GM19099 (cell line): ENCODE results near the gene FBXW11.

Experiments used
- POLR2A ChIP-seq: IDR thresholded peaks from 3 replicates; pipeline ENCODE4 v1.6.1; 2011; ENCODE audit warnings: low read depth; ENCODE audit not compliant: insufficient read length; ENCODE audit errors: extremely low read depth

Gene FBXW11

GRCh38 chr5:172002840-172003512 is 3.5 kb downstream of the FBXW11 start:
- TF ChIP-seq POLR2A: no peak

GRCh38 chr5:172002310-172002709 is 4.1 kb downstream of the FBXW11 start:
- TF ChIP-seq POLR2A: no peak

GRCh38 chr5:171999877-172000276 is 6.6 kb downstream of the FBXW11 start:
- no peak for TF ChIP-seq POLR2A

GRCh38 chr5:171999100-171999499 is 7.3 kb downstream of the FBXW11 start:
- no peak for TF ChIP-seq POLR2A

- TF ChIP-seq POLR2A: no peak
Measured at GRCh38 chr5:171997011-171997410, 9.4 kb downstream of the FBXW11 start.

GRCh38 chr5:171992813-171993212 is 13.6 kb downstream of the FBXW11 start:
- no peak for TF ChIP-seq POLR2A

GRCh38 chr5:171992305-171992704 is 14.1 kb downstream of the FBXW11 start:
- no peak for TF ChIP-seq POLR2A

GRCh38 chr5:171990713-171991015 is 15.8 kb downstream of the FBXW11 start:
- TF ChIP-seq POLR2A: no peak

GRCh38 chr5:171989946-171990712 is 16.3 kb downstream of the FBXW11 start:
- no peak for TF ChIP-seq POLR2A

- no peak for TF ChIP-seq POLR2A
Measured at GRCh38 chr5:171989276-171989675, 17.2 kb downstream of the FBXW11 start.

GRCh38 chr5:171986772-171987171 is 19.7 kb downstream of the FBXW11 start:
- TF ChIP-seq POLR2A: no peak

- no peak for TF ChIP-seq POLR2A
Measured at GRCh38 chr5:171984748-171985419, 21.6 kb downstream of the FBXW11 start.

GRCh38 chr5:171981847-171982246 is 24.6 kb downstream of the FBXW11 start:
- TF ChIP-seq POLR2A: no peak

GRCh38 chr5:171980792-171981191 is 25.6 kb downstream of the FBXW11 start:
- TF ChIP-seq POLR2A: no peak

GRCh38 chr5:171979606-171980005 is 26.8 kb downstream of the FBXW11 start:
- TF ChIP-seq POLR2A: no peak

GRCh38 chr5:171978519-171978918 is 27.9 kb downstream of the FBXW11 start:
- no peak for TF ChIP-seq POLR2A

GRCh38 chr5:171978016-171978415 is 28.4 kb downstream of the FBXW11 start:
- TF ChIP-seq POLR2A: no peak
